ENCODE results near the gene DISP2.

Gene DISP2

DNA sequence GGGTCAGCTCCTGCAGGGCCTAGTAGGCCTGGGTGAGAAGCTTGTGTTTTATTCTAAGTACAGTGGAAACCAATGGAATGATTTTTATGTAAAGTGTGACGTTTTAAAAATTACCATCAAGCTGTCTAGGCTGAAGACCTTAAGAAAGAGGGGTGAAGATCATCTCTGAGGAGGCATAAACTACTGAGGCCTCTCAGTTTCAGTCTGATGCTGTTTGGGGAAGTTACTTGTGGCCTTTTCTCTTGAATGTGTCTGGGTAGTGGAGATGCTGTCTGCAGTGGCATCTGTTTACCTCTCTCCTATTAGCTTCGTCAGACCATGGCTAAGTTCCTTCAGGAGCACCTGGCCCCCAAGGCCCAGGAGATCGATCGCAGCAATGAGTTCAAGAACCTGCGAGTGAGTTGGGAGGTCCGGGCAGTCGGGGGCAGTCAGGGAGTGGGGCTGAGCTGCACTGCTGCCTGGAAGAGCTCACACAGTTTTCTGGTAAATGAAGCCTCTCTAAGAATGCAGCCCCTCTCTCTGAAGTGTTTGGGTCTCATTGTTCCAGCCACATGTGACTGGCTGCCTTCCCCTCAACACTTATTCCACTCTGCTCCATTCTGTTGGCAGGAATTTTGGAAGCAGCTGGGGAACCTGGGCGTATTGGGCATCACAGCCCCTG is 49.4 kb downstream of the DISP2 start:
- peak overlapping the region; percentile 84; the same call in 1 of the 2 replicates for H3K27ac ChIP-seq
- TF ChIP-seq, protein P1, sequence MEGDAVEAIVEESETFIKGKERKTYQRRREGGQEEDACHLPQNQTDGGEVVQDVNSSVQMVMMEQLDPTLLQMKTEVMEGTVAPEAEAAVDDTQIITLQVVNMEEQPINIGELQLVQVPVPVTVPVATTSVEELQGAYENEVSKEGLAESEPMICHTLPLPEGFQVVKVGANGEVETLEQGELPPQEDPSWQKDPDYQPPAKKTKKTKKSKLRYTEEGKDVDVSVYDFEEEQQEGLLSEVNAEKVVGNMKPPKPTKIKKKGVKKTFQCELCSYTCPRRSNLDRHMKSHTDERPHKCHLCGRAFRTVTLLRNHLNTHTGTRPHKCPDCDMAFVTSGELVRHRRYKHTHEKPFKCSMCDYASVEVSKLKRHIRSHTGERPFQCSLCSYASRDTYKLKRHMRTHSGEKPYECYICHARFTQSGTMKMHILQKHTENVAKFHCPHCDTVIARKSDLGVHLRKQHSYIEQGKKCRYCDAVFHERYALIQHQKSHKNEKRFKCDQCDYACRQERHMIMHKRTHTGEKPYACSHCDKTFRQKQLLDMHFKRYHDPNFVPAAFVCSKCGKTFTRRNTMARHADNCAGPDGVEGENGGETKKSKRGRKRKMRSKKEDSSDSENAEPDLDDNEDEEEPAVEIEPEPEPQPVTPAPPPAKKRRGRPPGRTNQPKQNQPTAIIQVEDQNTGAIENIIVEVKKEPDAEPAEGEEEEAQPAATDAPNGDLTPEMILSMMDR (conservative IDR thresholded peaks at IDR 0.05) = no peak

DNA sequence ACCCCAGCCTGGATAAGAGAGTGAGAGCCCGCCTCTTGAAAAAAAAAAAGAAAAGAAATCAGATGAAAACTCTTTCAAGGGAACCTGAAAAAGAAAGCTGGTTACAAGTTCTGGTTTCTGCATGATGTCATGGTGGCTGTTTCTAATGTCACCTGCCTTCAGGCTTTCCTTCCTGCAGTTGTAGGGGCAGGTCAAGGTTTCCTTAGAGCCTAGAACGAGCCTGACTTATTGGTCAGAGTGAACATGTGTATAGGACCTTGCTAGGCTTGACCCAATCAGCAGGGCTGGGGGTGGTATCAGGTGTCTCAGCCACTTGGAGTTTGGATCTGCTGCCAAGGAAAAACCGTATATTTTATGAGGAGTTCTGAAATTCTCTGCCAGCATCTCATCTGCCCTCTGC is 51.3 kb downstream of the DISP2 start:
- H3K27ac ChIP-seq = peak overlapping the region; percentile 84
- TF ChIP-seq, protein P1 (conservative IDR thresholded peaks at IDR 0.05) = peak; percentile 18; the same call in 1 of the 2 replicates

DNA sequence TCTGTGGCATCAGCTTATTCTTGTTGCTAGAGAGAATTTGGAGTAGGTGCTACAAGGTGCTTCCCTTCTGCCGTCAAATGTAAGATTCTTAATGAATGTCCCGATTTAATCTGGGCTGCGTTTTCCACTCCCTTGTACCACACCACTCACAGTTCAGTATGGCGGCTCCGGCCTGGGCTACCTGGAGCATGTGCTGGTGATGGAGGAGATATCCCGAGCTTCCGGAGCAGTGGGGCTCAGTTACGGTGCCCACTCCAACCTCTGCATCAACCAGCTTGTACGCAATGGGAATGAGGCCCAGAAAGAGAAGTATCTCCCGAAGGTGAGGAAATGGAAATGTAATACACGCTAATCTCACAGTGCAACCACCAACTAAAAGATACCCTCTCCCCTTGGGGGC is 52.5 kb downstream of the DISP2 start:
- no peak overlapping the region for H3K27ac ChIP-seq
- TF ChIP-seq, protein P1 (conservative IDR thresholded peaks at IDR 0.05) = no peak

DNA sequence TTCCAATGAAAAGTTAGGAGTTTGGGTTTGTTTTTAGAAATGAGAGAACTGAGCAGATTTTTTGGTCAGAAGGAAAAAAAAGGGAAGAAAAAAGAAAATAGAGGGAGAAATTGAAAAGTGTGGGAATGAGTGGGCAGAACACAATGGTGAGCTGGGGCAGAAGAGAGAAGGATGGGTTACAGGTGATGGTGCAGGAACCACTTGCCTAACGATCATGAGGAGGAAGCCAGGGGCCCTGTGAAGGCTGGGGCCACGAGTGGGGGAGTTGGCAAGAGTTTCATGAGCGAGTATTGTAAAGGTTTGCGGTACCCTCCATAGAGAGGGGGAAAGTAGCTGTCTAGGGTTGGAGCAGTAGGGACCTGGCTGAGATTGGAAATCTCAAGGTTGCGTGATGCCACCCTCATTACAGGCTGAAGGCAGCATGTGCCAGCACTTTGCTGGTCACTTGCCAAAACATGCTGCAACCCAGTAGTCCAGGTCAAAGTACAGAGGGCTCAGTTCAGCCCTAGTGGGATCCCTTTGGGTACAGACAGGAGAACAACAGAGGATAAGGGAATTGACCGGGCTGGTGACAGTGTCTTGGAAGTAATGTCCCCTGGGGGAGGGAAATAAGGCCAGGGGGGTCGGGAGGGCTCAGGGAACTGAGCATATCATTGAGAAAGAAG is 54.2 kb downstream of the DISP2 start:
- H3K27ac ChIP-seq = peak overlapping the region; percentile 22; the same call in 1 of the 2 replicates
- TF ChIP-seq, protein P1 (conservative IDR thresholded peaks at IDR 0.05) = no peak

DNA sequence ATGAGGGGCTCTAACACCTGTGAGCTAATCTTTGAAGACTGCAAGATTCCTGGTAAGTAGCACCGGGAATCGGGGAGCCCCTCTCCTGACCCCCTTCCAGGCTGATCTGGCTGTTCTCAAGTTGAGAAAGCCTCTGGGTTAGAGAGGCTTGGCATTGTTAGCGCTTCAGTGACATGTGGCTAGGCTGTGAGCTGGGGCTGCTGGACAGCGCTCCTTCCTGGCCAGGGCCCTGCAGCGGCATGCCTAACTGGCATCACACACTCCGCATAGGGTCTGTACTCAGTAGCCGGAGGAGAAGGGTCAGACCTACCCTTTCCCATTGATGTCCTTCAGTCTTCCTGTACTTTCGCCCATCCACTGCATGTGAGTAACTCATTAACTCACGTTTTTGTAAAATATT is 55.0 kb downstream of the DISP2 start:
- TF ChIP-seq, protein P1 (conservative IDR thresholded peaks at IDR 0.05) = no peak
- H3K27ac ChIP-seq = 0 out of 2 replicates have a peak overlapping the region, but pooled peaks have one; percentile 22

DNA sequence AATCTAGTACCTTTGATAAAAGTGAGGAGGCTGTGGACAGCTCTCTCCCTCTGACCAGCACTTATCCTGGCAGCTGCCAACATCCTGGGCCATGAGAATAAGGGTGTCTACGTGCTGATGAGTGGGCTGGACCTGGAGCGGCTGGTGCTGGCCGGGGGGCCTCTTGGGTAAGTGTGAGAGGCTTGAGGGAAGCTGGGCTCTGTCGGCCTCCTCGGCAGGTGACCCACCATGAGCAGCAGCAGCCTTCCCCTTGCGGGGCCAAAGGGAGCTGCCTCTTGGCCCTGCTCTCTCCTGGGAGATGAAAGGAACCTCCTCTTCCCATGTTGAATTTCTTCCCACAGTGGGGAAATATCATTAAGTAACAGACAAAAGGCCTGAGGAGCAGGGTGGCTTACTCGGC is 56.8 kb downstream of the DISP2 start:
- TF ChIP-seq, protein P1 (conservative IDR thresholded peaks at IDR 0.05) = no peak

DNA sequence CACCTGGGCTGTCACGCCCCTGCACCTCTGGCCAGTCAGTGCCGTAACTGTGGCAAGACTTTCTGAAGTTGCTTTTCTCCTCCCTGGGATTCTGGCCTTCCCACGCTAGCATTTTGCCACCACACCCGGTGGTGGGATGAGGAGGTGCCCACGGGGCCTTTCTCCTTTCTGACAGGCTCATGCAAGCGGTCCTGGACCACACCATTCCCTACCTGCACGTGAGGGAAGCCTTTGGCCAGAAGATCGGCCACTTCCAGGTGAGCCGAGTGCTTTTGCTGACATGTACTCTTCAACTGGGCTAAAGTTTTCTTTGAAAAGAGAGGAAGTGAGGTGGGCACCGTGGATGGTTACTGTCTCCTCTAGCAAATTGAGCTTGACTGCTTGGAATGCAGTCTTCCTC is 57.2 kb downstream of the DISP2 start:
- no peak overlapping the region for H3K27ac ChIP-seq
- TF ChIP-seq, protein P1 (conservative IDR thresholded peaks at IDR 0.05) = no peak

More for the DNA sequence above, 56.8 kb downstream of the DISP2 start:
- H3K27ac ChIP-seq = no peak overlapping the region
